GM23248 (cell line): ENCODE results near the gene ZC3H18. TPM values are rescaled to one million over a fixed set of nuclear protein-coding genes. Genes with fewer than 3 reads are reported as not detected.

Experiments used
- DNase-seq: peaks from one replicate; pipeline ENCODE4 v3.0.0-alpha.2; 2015
- H2AFZ ChIP-seq: fragments of 200-600 bp; sonication (generic); 2 replicates; pipeline ENCODE4 v1.6.1; 2016; ENCODE audit warnings: antibody characterized with exemption
- H3F3A ChIP-seq: fragments of 200-600 bp; sonication (generic); 2 replicates; pipeline ENCODE4 v1.6.1; 2016; ENCODE audit warnings: mild to moderate bottlenecking, antibody characterized with exemption, mixed run types; ENCODE audit not compliant: insufficient read depth
- H3K27ac ChIP-seq: fragments of 200-600 bp; sonication (generic); 2 replicates; pipeline ENCODE4 v1.5.1; 2016; ENCODE audit warnings: mild to moderate bottlenecking
- H3K27me3 ChIP-seq: fragments of 200-600 bp; sonication (generic); replicated peaks from 2 replicates; pipeline ENCODE4 v1.6.1; 2016; ENCODE audit warnings: mild to moderate bottlenecking; ENCODE audit not compliant: insufficient read depth
- H3K36me3 ChIP-seq: fragments of 200-600 bp; sonication (generic); 2 replicates; pipeline ENCODE4 v1.6.1; 2016; ENCODE audit warnings: low read depth, mild to moderate bottlenecking
- H3K4me1 ChIP-seq: fragments of 200-600 bp; sonication (generic); 2 replicates; pipeline ENCODE4 v1.6.1; 2016; ENCODE audit warnings: mild to moderate bottlenecking; ENCODE audit not compliant: insufficient read depth
- H3K4me2 ChIP-seq: fragments of 200-600 bp; sonication (generic); one replicate; pipeline ENCODE4 v1.6.1; 2016; ENCODE audit warnings: mild to moderate bottlenecking; ENCODE audit not compliant: unreplicated experiment
- H3K4me3 ChIP-seq: fragments of 200-600 bp; sonication (generic); 2 replicates; pipeline ENCODE4 v1.5.1; 2016; ENCODE audit warnings: mild to moderate bottlenecking
- H3K79me2 ChIP-seq: fragments of 200-600 bp; sonication (generic); 2 replicates; pipeline ENCODE4 v1.6.1; 2016; ENCODE audit warnings: mild to moderate bottlenecking; ENCODE audit not compliant: insufficient read depth
- H3K9ac ChIP-seq: fragments of 200-600 bp; sonication (generic); 2 replicates; pipeline ENCODE4 v1.6.1; 2016; ENCODE audit warnings: mild to moderate bottlenecking
- H3K9me2 ChIP-seq: fragments of 200-600 bp; sonication (generic); 2 replicates; pipeline ENCODE4 v1.6.1; 2016; ENCODE audit warnings: mixed run types, mild to moderate bottlenecking, moderate library complexity; ENCODE audit not compliant: insufficient read depth
- H3K9me3 ChIP-seq: fragments of 200-600 bp; sonication (generic); one replicate; pipeline ENCODE4 v1.6.1; 2017; ENCODE audit warnings: low read depth
- H4K20me1 ChIP-seq: fragments of 200-600 bp; sonication (generic); 2 replicates; pipeline ENCODE4 v1.6.0; 2016; ENCODE audit not compliant: insufficient read depth
- EZH2 ChIP-seq: fragments of 200-600 bp; sonication (generic); IDR thresholded peaks from 2 replicates; pipeline ENCODE4 v1.6.1; 2018; ENCODE audit warnings: antibody characterized with exemption, mild to moderate bottlenecking; ENCODE audit not compliant: insufficient read depth, poor library complexity, severe bottlenecking
- EZH2phosphoT487 ChIP-seq: fragments of 200-600 bp; sonication (generic); IDR thresholded peaks from 2 replicates; pipeline ENCODE4 v1.6.1; 2018; ENCODE audit warnings: antibody characterized with exemption, moderate library complexity, mild to moderate bottlenecking, low read depth; ENCODE audit not compliant: insufficient read depth
- WGBS, 2 experiments: methylation state at CpG; one replicate each; pipeline ENCODE4 v1.1.6; 2015 to 2017; ENCODE audit warnings: low lambda C conversion rate in 2 of 2, low coverage in 1 of 2; ENCODE audit errors: missing lambda C conversion rate in 2 of 2; 5-methylcytosine and 5-hydroxymethylcytosine counted together
- in situ Hi-C: fragments of 300-500 bp; cut with MboI; formaldehyde crosslinking; loops from 2 replicates; pipeline ENCODE4 v1.15.0; 2020
- polyA plus RNA-seq: library from polyadenylated mRNA; unstranded; fragments of >200 nt; fragmentation: Nextera tagmentation; extraction: Ambion mirVana; gene quantifications from 2 replicates; pipeline ENCODE4 v1.2.1, GENCODE V29; 2016
- total RNA-seq: library from RNA; depleted of rRNA; stranded (reverse); fragments of >200 nt; shearing (Covaris generic); gene quantifications from 2 replicates; pipeline ENCODE4 v1.2.3, GENCODE V29; 2014

ZC3H18 gene
- total and polyA plus RNA-seq, 2 experiments from 2014 or later, result 9.7 to 24.9 TPM

DNA sequence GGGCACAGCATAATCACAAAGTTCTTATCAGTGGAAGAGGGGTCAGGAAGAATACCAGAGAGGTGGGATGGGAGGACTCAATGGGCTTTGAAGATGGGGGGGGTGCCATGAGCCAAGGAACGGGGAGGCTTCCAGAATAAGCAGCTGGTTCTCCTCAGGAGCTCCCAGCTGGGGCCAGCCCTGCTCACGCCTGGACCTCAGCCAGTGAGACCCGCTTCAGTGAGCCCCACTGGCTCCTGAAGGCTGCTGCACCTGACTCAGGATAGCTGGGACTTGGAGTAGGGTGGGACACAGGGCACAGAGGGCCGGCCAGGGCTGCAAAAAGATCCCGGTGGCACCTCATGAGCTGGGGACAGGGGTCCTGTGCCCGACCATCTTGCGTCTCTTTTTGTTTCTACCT is 24.4 kb upstream of the ZC3H18 start:
- H3K4me2 ChIP-seq, result no peak overlapping the region
- DNase-seq, result no peak
- H3K36me3 ChIP-seq, result no peaks in the 10 kb centered on the region
- H3K27ac ChIP-seq, result no peak overlapping the region
- H3K4me1 ChIP-seq, result no peaks in the 10 kb centered on the region
- 53 to 56% methylated on average over 7 of the region's 7 CpGs for WGBS, 2 experiments
- no peak overlapping the region for H2AFZ ChIP-seq
- no peaks in the 10 kb centered on the region for H3K79me2 ChIP-seq
- TF ChIP-seq EZH2 (no peak), EZH2phosphoT487 (no peak)
- H4K20me1 ChIP-seq, result no peaks in the 10 kb centered on the region
- H3K9me3 ChIP-seq, result no peaks in the 10 kb centered on the region
- no peaks in the 10 kb centered on the region for H3F3A ChIP-seq
- H3K27me3 ChIP-seq, result no peaks in the 10 kb centered on the region
- H3K9me2 ChIP-seq, result no peaks in the 10 kb centered on the region
- no peak overlapping the region for H3K9ac ChIP-seq
- in situ Hi-C loops, result no loop called here
- H3K4me3 ChIP-seq, result no peak overlapping the region

DNA sequence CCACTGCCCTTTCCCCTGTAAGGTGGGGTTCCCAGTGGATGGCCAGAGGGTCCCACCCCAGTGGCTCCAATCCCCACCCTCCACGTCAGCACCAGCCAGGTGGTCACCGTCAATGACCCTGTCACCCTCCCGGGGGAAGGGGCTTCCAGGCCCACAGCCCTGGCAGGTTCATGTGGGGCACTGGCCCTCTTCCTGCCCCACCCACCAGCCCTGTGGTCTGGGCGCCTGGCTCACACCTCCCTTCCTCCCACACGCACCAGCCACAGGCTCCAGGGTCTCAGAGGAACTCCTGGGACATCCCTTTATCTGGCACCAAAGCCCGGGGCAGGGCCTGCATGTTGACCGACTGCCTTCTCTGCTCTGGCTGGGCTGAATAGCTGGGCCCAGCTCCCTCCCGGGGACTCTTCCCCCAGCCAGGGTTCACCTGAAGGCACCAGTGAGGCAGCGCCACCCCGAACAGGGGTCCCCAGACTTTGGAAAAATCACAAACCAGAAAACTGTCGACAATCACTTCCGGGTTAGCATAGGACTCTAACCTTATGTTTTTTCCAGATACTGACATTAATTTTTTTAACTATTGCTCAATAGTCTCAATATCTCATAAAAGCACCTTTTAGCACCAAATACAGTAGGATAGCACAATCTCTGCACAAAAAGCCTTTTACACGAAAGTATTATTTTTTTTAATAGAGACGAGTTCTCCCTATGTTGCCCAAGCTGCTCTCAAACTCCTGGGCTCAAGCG is 21.9 kb upstream of the ZC3H18 start:
- Histone ChIP-seq H4K20me1 (no peaks in the 10 kb centered on the region), H3K4me1 (no peaks in the 10 kb centered on the region), H3K27ac (no peak overlapping the region), H3K9me2 (no peaks in the 10 kb centered on the region), H2AFZ (no peak overlapping the region), H3K4me3 (no peak overlapping the region), H3K79me2 (no peaks in the 10 kb centered on the region), H3K4me2 (no peak overlapping the region), H3K36me3 (no peaks in the 10 kb centered on the region), H3K9me3 (no peaks in the 10 kb centered on the region), H3F3A (no peaks in the 10 kb centered on the region), H3K9ac (no peak overlapping the region), H3K27me3 (peaks cover 5% of the 10 kb centered on the region; the same call in 1 of the 2 replicates)
- DNase-seq, result no peak
- TF ChIP-seq EZH2phosphoT487 (no peak), EZH2 (no peak)
- in situ Hi-C loops, result no loop called here
- WGBS, 2 experiments, result 52 to 57% methylated on average over 13 to 15 of the region's 15 CpGs

DNA sequence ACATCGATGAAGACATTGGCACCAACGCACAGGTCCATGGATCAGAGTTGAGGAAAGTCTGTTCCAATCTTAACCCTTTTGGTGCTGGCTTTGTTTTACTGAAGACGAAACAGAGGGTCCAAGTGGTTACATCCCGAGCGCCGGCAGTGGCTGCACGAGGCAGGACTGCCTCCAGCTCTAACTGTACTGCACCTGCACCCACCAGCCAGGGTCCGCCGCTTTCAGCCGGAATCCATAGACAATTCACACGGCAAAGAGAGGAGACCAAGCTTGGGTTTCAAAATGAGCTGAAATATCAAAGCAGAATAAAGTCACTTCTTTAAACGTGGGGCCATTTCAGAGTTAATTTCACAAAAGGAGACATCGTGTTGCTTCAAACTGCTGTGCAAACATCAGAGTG is 21.2 kb upstream of the ZC3H18 start:
- H3K9me3 ChIP-seq, result no peaks in the 10 kb centered on the region
- no peak overlapping the region for H3K4me2 ChIP-seq
- no peaks in the 10 kb centered on the region for H3F3A ChIP-seq
- no peak overlapping the region for H3K9ac ChIP-seq
- in situ Hi-C loops, result no loop called here
- H3K27me3 ChIP-seq, result peaks cover 10% of the 10 kb centered on the region
- no peaks in the 10 kb centered on the region for H4K20me1 ChIP-seq
- TF ChIP-seq EZH2phosphoT487, result no peak
- no peak for TF ChIP-seq EZH2
- H3K36me3 ChIP-seq, result no peaks in the 10 kb centered on the region
- DNase-seq, result no peak
- 68 to 69% methylated on average over 13 of the region's 13 CpGs for whole genome bisulfite sequencing, 2 experiments
- H3K4me3 ChIP-seq, result no peak overlapping the region
- H3K9me2 ChIP-seq, result no peaks in the 10 kb centered on the region
- H3K27ac ChIP-seq, result no peak overlapping the region
- H2AFZ ChIP-seq, result no peak overlapping the region
- H3K79me2 ChIP-seq, result no peaks in the 10 kb centered on the region
- no peaks in the 10 kb centered on the region for H3K4me1 ChIP-seq

DNA sequence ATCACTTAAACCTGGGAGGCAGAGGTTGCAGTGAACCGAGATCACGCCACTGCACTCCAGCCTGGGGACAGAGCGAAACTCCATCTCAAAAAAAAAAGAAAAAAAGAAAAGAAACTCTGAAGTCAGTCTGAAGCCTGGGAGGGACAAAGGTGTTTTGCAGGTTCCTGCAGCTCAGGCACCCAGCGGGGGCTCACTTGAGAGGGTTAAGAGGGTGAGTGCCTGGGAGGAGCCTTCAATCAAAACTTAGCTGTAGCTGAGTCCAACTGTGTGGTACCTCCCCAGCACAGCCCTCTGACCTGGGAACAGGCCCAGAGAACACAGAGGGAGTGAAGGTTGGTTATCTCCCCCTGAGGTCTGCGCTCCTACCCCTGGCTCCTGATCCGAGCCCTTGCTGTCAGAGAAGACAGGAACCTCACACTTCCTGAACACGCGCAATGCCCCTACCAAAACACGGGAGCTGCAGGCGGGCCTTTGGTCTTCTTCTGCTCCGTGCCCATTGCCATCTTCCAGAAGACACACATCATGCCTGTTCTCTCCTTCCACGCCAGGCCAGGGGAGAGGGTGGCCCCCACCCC is 20.4 kb upstream of the ZC3H18 start:
- TF ChIP-seq EZH2, result no peak
- no peak for TF ChIP-seq EZH2phosphoT487
- Histone ChIP-seq H3K9me2 (no peaks in the 10 kb centered on the region), H3K36me3 (no peaks in the 10 kb centered on the region), H3K27me3 (peaks cover 14% of the 10 kb centered on the region), H4K20me1 (no peaks in the 10 kb centered on the region), H3K9me3 (no peaks in the 10 kb centered on the region), H3K4me2 (no peak overlapping the region), H2AFZ (no peak overlapping the region), H3K79me2 (no peaks in the 10 kb centered on the region), H3F3A (no peaks in the 10 kb centered on the region), H3K4me3 (no peak overlapping the region), H3K27ac (no peak overlapping the region), H3K9ac (no peak overlapping the region), H3K4me1 (no peaks in the 10 kb centered on the region)
- 69 to 76% methylated on average over 10 to 12 of the region's 12 CpGs for WGBS, 2 experiments
- DNase-seq, result no peak
- in situ Hi-C loops, result no loop called here
